Thyroid gland (tissue), 4 donors: ENCODE measurements around the gene NEK7. TPM values are rescaled to one million over a fixed set of nuclear protein-coding genes. Genes with fewer than 3 reads are reported as not detected.
"Not testable (repeated sequence)": the region's sequence is repeated elsewhere in the genome, so short reads cannot be mapped to it uniquely, and the experiment has no call there.

ENCODE experiments used
- DNase-seq, 2 donors: peaks; one replicate each; pipeline ENCODE4 v3.0.0-alpha.2; 2019
- H3K27ac ChIP-seq, 3 donors: fragments of 200-600 bp; sonication (generic); 1 replicate in 2 of 3; 2 replicates in 1 of 3; pipeline ENCODE4 v1.5.1; 2016 to 2019; ENCODE audit warnings: mild to moderate bottlenecking in 1 of 3, moderate library complexity in 1 of 3
- H3K27me3 ChIP-seq: fragments of 200-600 bp; sonication (generic); one replicate; pipeline ENCODE4 v1.5.1; 2019
- H3K36me3 ChIP-seq, 2 donors: fragments of 200-600 bp; sonication (generic); one replicate each; pipeline ENCODE4 v1.5.1; 2016 to 2019
- H3K4me1 ChIP-seq, 2 donors: fragments of 200-600 bp; sonication (generic); one replicate each; pipeline ENCODE4 v1.5.1; 2017 to 2019
- H3K4me3 ChIP-seq, 3 donors: fragments of 200-600 bp; sonication (generic); replicated peaks in 1 of 3; 1 replicate in 2 of 3; 2 replicates in 1 of 3; pipeline ENCODE4 v1.5.1; 2016; ENCODE audit warnings: mild to moderate bottlenecking in 1 of 3
- H3K9me3 ChIP-seq: fragments of 200-600 bp; sonication (generic); one replicate; pipeline ENCODE4 v1.5.1; 2017
- POLR2A ChIP-seq, 2 donors: fragments of 450-650 bp; IDR thresholded peaks; one replicate each; pipeline ENCODE4 v1.6.1; 2017; ENCODE audit warnings: antibody characterized with exemption in 2 of 2, mild to moderate bottlenecking in 2 of 2, moderate library complexity in 1 of 2
- WGBS, 2 donors: methylation state at CpG; one replicate each; pipeline ENCODE4 v1.1.5; 2017; 5-methylcytosine and 5-hydroxymethylcytosine counted together
- intact Hi-C: fragments of 100-400 bp; cut with DNase I; formaldehyde crosslinking; loops from one replicate; pipeline ENCODE4 v1.15.1; 2023
- total RNA-seq, 4 donors: library from RNA; depleted of rRNA; stranded (reverse); fragments of >200 nt; gene quantifications; one replicate each; pipeline ENCODE4 v1.2.3, GENCODE V29; 2016
- TF ChIP-seq, protein P1 (sequence below), 6 experiments: fragments of 200-600 bp in 3 of 6; fragments of 450-650 bp in 3 of 6; sonication (generic) in 3 of 6; IDR thresholded peaks; one replicate each; pipeline ENCODE4 v1.5.1; 2016 to 2019; ENCODE audit warnings: antibody characterized with exemption in 6 of 6, mild to moderate bottlenecking in 2 of 6, inconsistent platforms in 1 of 6, moderate library complexity in 1 of 6

The NEK7 gene
- total RNA-seq, 4 donors from 2014 or later: 65.6 to 102 (median 77.7) TPM

DNA sequence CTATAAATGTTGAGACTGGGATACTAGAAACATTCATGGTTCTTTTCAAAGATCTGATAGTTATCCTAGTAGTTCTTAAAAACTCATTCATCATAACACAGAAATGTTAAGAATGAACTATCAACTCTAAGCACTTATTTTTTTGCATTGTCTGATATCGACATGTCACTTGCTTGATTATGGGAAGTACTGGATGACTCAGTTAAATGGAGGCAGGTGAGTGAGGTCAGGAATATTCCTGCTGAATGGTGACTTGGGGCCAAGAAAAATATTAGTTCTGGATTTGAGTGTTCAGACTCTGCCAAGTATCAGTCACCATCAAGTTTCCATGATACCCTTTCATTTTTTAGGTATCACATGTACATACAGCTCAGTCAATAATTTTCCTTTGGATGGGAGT lies 63.6 kb downstream of the NEK7 start:
- 48 to 70% methylated on average over 1 of the region's 1 CpG for WGBS, 2 donors
- no peak for DNase-seq

DNA sequence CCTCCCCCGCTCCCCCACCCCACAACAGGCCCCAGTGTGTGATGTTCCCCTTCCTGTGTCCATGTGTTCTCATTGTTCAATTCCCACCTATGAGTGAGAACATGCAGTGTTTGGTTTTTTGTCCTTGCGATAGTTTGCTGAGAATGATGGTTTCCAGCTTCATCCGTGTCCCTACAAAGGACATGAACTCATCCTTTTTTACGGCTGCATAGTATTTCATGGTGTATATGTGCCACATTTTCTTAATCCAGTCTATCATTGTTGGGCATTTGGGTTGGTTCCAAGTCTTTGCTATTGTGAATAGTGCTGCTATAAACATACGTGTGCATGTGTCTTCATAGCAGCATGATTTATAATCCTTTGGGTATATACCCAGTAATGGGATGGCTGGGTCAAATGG lies 70.2 kb downstream of the NEK7 start:
- H3K4me3 ChIP-seq, H3K27me3 ChIP-seq, H3K9me3 ChIP-seq, intact Hi-C loops, H3K36me3 ChIP-seq, H3K4me1 ChIP-seq, DNase-seq, H3K27ac ChIP-seq: not testable (repeated sequence)
- 97% methylated on average over 5 of the region's 5 CpGs for WGBS, 2 donors

More for the DNA sequence above, 63.6 kb downstream of the NEK7 start:
- no peak for TF ChIP-seq POLR2A (IDR thresholded peaks at IDR 0.05)
- TF ChIP-seq, protein P1, sequence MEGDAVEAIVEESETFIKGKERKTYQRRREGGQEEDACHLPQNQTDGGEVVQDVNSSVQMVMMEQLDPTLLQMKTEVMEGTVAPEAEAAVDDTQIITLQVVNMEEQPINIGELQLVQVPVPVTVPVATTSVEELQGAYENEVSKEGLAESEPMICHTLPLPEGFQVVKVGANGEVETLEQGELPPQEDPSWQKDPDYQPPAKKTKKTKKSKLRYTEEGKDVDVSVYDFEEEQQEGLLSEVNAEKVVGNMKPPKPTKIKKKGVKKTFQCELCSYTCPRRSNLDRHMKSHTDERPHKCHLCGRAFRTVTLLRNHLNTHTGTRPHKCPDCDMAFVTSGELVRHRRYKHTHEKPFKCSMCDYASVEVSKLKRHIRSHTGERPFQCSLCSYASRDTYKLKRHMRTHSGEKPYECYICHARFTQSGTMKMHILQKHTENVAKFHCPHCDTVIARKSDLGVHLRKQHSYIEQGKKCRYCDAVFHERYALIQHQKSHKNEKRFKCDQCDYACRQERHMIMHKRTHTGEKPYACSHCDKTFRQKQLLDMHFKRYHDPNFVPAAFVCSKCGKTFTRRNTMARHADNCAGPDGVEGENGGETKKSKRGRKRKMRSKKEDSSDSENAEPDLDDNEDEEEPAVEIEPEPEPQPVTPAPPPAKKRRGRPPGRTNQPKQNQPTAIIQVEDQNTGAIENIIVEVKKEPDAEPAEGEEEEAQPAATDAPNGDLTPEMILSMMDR (IDR thresholded peaks at IDR 0.05): no peak
- Histone ChIP-seq H3K4me3 (no peak overlapping the region), H3K36me3 (no peaks in the 10 kb centered on the region), H3K9me3 (no peaks in the 10 kb centered on the region), H3K4me1 (peaks cover 0 to 7% of the 10 kb centered on the region in 2 donors), H3K27ac (no peak overlapping the region), H3K27me3 (no peaks in the 10 kb centered on the region)
- intact Hi-C loops: no loop called here

DNA sequence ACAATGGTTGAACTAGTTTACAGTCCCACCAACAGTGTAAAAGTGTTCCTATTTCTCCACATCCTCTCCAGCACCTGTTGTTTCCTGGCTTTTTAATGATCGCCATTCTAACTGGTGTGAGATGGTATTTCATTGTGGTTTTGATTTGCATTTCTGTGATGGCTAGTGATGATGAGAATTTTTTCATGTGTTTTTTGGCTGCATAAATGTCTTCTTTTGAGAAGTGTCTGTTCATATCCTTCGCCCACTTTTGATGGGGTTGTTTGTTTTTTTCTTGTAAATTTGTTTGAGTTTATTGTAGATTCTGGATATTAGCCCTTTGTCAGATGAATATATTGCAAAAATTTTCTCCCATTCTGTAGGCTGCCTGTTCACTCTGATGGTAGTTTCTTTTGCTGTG lies 70.7 kb downstream of the NEK7 start:
- DNase-seq, H3K36me3 ChIP-seq, H3K9me3 ChIP-seq, H3K27me3 ChIP-seq, H3K4me1 ChIP-seq, intact Hi-C loops, H3K27ac ChIP-seq, H3K4me3 ChIP-seq: not testable (repeated sequence)
- 98 to 100% methylated on average over 2 of the region's 2 CpGs for WGBS, 2 donors

DNA sequence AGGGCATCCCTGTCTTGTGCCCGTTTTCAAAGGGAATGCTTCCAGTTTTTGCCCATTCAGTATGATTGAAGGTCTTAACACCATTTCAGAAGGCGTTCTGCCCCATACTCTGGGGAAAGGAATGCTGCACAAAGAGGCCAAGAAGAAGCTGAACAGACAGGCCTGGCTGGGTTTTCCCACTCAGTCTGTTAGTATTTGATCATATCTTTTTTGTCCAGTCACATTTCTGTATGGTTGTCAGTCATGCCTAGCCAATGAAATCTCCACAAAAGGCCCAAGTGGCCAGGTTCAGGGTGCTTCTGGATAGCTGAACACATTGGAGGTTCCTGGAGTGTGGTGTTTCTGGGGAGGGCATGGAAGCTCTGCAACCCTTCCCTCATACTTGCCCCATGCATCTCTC lies 72.1 kb downstream of the NEK7 start:
- WGBS, 2 donors: 73 to 82% methylated on average over 2 of the region's 2 CpGs
- DNase-seq: no peak
- H3K4me1 ChIP-seq: peaks cover 7 to 10% of the 10 kb centered on the region in 2 donors
- intact Hi-C loops: no loop called here
- TF ChIP-seq, protein P1 (IDR thresholded peaks at IDR 0.05): no peak
- TF ChIP-seq POLR2A (IDR thresholded peaks at IDR 0.05): no peak
- no peaks in the 10 kb centered on the region for H3K27me3 ChIP-seq
- H3K27ac ChIP-seq: peak overlapping the region in 1 of 3 donors; percentile 18
- H3K4me3 ChIP-seq: no peak overlapping the region
- H3K36me3 ChIP-seq: no peaks in the 10 kb centered on the region
- no peaks in the 10 kb centered on the region for H3K9me3 ChIP-seq

DNA sequence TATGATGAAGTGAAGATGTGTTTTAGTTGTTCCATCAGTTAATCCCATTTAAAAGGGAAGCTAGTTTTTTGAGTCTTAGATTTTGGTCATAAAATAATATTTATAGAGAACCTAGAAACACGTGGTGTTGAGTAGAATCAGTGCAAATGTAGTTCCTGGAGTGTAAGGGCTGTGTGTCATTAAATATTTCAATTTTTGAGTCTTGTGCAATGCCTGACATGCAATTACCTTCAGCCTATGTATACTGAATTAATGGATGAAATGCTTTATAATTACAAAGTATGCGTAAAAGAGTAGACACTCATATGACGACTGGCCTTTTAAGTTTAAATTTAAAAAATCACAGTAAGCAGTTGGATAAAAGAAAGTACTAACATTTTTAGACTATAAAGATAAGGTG lies 75.0 kb downstream of the NEK7 start:
- Histone ChIP-seq H3K4me3 (no peak overlapping the region), H3K27me3 (no peaks in the 10 kb centered on the region), H3K36me3 (no peaks in the 10 kb centered on the region), H3K4me1 (peaks cover 20% of the 10 kb centered on the region in 2 donors), H3K9me3 (no peaks in the 10 kb centered on the region), H3K27ac (no peak overlapping the region)
- intact Hi-C loops: no loop called here
- TF ChIP-seq, protein P1 (IDR thresholded peaks at IDR 0.05): no peak
- TF ChIP-seq POLR2A (IDR thresholded peaks at IDR 0.05): no peak
- WGBS, 2 donors: 76 to 80% methylated on average over 3 of the region's 3 CpGs
- no peak for DNase-seq

DNA sequence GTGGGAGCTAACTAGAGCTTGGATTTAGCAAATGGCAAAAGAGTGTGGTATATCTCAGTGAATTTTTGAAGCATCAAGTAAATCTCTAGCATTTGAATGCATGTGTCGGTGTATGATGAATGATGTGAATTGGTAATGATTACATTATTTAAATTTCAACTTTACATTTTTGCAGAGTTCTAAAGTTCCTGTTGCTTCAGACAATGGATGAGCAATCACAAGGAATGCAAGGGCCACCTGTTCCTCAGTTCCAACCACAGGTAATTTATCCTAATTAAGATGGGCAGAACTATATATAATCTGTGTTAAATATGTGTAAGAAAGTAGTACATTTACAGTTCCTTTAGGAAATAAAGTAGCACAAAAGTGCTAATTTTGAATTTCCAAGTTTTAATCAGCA lies 75.6 kb downstream of the NEK7 start:
- H3K4me1 ChIP-seq: peaks cover 20% of the 10 kb centered on the region in 2 donors
- TF ChIP-seq, protein P1 (IDR thresholded peaks at IDR 0.05): no peak
- TF ChIP-seq POLR2A (IDR thresholded peaks at IDR 0.05): no peak
- H3K27ac ChIP-seq: no peak overlapping the region
- DNase-seq: no peak
- H3K36me3 ChIP-seq: no peaks in the 10 kb centered on the region
- WGBS, 2 donors: 98% methylated on average over 1 of the region's 1 CpG
- intact Hi-C loops: no loop called here
- no peaks in the 10 kb centered on the region for H3K27me3 ChIP-seq
- no peak overlapping the region for H3K4me3 ChIP-seq
- no peaks in the 10 kb centered on the region for H3K9me3 ChIP-seq
